Measurements from ENCODE around the gene NUB1.
A peak's percentile ranks its signal among the peaks of the same experiment; 100 is the strongest.

NUB1 gene

DNA sequence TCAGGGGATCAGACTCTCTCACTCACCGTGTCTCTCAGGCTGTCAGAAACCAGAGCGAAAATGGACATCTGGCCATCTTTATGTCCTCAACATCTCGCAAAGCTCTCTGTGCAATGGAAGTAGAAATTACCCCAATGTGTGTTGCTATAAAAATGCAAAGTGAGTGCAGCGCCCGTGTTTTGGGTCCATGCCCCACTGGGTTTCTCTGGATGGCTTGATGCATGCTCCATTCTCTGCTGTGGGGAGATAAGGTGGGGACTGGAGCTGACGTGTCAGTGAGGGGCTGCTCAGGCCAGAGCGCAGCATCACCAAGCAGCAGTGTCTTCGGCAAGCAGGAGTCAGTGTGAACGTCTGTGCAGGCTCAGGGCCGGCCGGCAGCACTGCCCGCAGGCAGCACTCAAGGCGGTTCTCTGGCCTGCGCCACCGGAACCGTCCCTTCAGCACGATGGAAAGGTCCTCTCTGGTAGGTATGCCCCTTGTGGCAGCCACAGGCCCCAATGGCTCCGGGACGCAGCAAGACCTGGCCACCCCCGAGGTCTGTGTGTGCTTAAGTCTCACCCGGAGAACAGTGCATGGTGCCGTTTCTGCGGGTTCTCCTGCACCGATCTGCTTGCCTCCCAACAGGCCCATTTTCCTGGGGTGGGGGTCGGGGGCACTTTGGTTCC lies 38.1 kb downstream of the NUB1 start:
- Mint-ChIP-seq H3K27ac (peak overlapping the region in 1 of 3 experiments; percentile 3), H3K27me3 (ENCODE audit: low read depth) (peaks cover 17% of the 10 kb centered on the region), H3K36me3 (ENCODE audit: low read depth) (peaks cover 47% of the 10 kb centered on the region), H3K9me3 (no peaks in the 10 kb centered on the region), H3K4me3 (no peak overlapping the region), H3K4me1 (no peaks in the 10 kb centered on the region)
- TF ChIP-seq, protein P1, sequence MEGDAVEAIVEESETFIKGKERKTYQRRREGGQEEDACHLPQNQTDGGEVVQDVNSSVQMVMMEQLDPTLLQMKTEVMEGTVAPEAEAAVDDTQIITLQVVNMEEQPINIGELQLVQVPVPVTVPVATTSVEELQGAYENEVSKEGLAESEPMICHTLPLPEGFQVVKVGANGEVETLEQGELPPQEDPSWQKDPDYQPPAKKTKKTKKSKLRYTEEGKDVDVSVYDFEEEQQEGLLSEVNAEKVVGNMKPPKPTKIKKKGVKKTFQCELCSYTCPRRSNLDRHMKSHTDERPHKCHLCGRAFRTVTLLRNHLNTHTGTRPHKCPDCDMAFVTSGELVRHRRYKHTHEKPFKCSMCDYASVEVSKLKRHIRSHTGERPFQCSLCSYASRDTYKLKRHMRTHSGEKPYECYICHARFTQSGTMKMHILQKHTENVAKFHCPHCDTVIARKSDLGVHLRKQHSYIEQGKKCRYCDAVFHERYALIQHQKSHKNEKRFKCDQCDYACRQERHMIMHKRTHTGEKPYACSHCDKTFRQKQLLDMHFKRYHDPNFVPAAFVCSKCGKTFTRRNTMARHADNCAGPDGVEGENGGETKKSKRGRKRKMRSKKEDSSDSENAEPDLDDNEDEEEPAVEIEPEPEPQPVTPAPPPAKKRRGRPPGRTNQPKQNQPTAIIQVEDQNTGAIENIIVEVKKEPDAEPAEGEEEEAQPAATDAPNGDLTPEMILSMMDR (IDR thresholded peaks at IDR 0.05; ENCODE audit: unreplicated experiment in 3 of 3) = no peak

DNA sequence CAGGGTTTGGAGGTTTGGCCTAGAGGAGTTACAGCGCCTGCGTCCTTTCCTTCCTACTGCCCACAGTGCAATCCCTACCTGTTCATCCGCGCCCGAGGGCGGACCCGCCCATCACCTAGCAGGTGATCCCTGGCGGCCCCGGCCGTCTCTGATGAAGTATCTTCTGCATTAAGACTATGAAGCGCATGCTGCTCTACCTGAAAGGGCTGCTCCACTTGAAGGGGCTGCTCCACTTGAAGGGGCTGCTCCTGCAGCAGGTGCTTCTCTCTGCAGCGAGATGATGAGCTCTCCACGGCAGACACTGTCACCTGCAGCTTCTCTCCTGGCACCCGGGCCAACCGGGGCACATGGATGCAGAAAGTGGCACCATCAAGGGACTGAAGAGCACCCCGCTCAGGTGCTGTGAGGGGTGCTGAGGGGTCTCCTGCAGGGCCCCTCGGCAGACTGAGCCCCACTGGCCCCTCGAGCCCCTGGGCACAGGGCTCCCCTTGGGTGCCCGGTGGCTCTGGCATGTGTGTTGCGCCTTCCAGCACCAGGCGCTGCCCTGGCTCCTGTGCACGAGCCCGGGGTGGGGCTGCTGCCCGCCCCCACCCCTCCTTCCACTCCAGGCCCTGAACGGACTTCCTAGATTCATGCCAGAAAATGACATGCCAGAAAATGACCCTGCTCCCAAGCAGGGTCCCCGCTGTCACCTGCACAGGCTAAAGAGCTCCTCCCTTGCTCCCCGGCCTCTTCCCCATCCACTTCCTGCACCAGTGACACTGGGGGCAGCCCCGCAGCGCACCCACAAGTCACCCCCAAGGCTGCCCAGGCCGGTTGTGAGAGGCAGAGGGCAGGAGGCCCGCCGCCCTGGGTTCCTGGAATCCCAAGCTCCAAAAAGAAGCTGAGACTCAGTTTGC lies 38.8 kb downstream of the NUB1 start:
- Mint-ChIP-seq H3K4me1 (no peaks in the 10 kb centered on the region), H3K4me3 (peak overlapping the region in 2 of 3 experiments; percentile 14 to 17), H3K9me3 (no peaks in the 10 kb centered on the region)

GRCh38 chr7:151381098-151381347 lies 39.4 kb downstream of the NUB1 start:
- Mint-ChIP-seq H3K4me1 (no peaks in the 10 kb centered on the region), H3K36me3 (ENCODE audit: low read depth) (peaks cover 44% of the 10 kb centered on the region), H3K27me3 (ENCODE audit: low read depth) (peaks cover 22% of the 10 kb centered on the region), H3K27ac (no peak overlapping the region), H3K9me3 (no peaks in the 10 kb centered on the region), H3K4me3 (peak overlapping the region in 2 of 3 experiments; percentile 14 to 17)
- TF ChIP-seq, protein P1 (IDR thresholded peaks at IDR 0.05; ENCODE audit: unreplicated experiment in 3 of 3) = no peak

More for the DNA sequence above, 38.8 kb downstream of the NUB1 start:
- Mint-ChIP-seq H3K27ac (no peak overlapping the region), H3K27me3 (ENCODE audit: low read depth) (peaks cover 18% of the 10 kb centered on the region), H3K36me3 (ENCODE audit: low read depth) (peaks cover 48% of the 10 kb centered on the region)
- TF ChIP-seq, protein P1 (IDR thresholded peaks at IDR 0.05; ENCODE audit: unreplicated experiment in 3 of 3) = no peak

DNA sequence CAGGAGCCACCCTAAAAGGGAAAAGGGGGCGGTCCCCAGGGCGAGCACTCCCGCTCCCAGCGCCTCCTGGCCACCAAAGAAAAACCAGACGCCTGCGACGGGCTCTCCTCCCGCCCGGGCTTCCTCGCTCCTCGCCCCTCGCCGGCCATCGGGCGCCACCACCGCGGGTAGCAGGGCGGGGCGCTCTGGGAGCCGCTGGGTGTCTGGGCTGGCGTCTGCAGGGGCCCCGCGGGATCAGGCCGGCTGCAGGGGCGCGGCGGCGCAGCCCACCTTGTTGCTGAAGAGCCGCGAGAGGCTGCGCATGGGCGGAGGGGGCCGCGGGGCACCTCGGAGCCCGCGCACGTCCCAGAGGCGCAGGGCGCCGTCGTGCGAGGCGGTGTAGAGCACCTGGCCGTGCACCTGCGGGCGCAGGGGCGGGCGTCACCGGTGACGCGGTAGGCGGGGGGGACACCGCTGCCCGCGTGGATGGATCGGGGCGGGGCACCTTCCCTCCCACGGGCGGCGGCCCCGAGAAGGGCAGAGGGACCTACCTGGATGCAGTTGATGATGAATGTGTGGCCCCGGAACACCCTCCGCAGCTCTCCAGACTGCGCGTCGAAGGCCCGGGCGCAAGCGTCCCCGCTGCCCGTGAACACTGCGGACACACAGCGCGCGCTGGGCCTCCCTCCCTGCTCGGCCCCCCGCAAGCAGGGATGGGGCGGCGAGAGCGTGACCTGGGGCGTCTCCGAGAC lies 39.9 kb downstream of the NUB1 start:
- Mint-ChIP-seq H3K36me3 (ENCODE audit: low read depth) (peaks cover 41% of the 10 kb centered on the region), H3K9me3 (no peaks in the 10 kb centered on the region), H3K27me3 (ENCODE audit: low read depth) (peaks cover 22% of the 10 kb centered on the region), H3K4me3 (no peak overlapping the region), H3K4me1 (no peaks in the 10 kb centered on the region), H3K27ac (no peak overlapping the region)
- TF ChIP-seq, protein P1 (IDR thresholded peaks at IDR 0.05; ENCODE audit: unreplicated experiment in 3 of 3) = no peak

DNA sequence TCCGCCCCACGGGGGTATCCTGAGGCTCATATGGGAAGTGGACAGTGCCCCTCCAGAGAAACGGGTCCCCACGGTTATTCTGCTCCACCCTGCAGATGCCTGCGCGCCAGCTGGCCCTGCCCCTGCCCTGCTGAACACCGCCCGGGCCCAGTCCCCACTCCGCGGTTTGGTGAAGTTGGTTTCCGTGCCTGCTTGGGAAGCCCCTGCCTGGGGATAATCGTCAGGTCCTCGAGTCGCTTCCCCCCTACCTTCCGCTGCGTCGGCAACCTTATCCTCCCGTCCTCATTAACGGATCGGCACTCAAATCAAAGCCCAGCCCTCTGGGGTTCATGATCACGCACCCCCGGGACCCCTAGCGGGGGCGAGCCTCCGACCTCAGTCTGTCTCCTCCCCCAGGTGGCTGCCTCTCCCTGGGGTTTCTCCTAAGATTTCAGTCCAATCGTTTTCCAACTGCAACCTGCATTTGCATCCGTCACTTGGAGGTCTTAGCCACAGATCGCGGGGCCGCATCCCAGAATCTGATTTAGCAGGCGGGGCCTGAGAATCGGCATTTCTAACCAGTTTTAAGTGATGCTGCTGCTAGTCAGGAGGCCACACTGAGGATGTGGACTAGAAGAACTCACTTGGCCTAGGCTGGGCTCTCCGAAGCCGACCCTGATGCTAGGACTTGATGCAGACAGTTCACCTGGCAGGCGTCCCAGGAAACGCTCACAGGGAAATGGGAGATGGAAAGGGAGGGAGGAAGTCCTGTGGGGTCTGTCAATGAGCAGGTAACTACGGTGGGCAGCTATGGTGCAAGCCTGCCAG lies 40.7 kb downstream of the NUB1 start:
- Mint-ChIP-seq H3K27ac (no peak overlapping the region), H3K4me1 (no peaks in the 10 kb centered on the region), H3K9me3 (no peaks in the 10 kb centered on the region), H3K27me3 (ENCODE audit: low read depth) (peaks cover 22% of the 10 kb centered on the region), H3K36me3 (ENCODE audit: low read depth) (peaks cover 34% of the 10 kb centered on the region), H3K4me3 (peak overlapping the region in 2 of 3 experiments; percentile 72 to 75)
- TF ChIP-seq, protein P1 (IDR thresholded peaks at IDR 0.05; ENCODE audit: unreplicated experiment in 3 of 3) = no peak

Data from nephron (organoid).